COLO668 (cell line): Measurements from ENCODE around the gene C22orf15.

Experiments
- DNase-seq: peaks from one replicate; lab custom pipeline; 2025; ENCODE audit not compliant: unreplicated experiment; lab: John Stamatoyannopoulos, UW

Gene C22orf15

GRCh38 chr22:23772649-23773473, 10.1 kb downstream of the C22orf15 start, which contains the start of gene MMP11:
TSS of gene MMP11 (plus strand) at chr22:23772849. CDS start at chr22:23772871, 22 bp downstream.
- peak; percentile 85 for DNase-seq

- DNase-seq: peak; percentile 47
These were observed 10.8 kb downstream of the C22orf15 start for GRCh38 chr22:23773483-23774113.

- no peak for DNase-seq
These were observed 11.5 kb downstream of the C22orf15 start for GRCh38 chr22:23774114-23774921.

- DNase-seq: no peak
These were observed 12.2 kb downstream of the C22orf15 start for GRCh38 chr22:23774922-23775436.

DNA sequence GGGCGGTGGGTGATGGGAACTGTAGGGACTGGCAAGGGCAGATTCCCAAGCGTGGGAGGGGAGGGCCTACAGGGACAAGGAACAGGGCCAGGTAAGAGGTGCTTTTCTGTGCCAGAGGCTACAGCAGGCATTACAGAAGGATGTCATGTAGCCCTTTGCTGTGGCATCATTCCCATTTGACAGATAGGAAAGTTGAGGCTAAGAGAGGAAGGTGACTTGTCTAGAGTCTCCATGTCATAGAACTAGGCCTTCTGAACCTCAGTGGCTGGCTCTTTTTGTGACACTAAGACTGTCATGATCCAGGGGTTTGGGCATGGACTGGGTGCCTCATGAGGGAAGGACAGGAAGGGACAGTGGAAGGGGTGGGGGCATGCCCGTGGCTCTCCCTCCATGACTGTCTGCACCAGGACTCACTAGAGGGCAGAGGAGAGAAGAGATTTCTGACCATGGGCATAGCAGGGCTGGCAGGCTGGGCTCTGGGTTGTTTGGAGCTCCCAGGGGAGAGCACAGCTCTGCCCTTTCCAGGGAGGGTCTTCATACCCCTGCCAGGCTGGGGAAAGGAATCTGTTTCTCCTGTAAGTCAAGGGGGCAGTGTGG, 13.1 kb downstream of the C22orf15 start:
- no peak for DNase-seq

DNA sequence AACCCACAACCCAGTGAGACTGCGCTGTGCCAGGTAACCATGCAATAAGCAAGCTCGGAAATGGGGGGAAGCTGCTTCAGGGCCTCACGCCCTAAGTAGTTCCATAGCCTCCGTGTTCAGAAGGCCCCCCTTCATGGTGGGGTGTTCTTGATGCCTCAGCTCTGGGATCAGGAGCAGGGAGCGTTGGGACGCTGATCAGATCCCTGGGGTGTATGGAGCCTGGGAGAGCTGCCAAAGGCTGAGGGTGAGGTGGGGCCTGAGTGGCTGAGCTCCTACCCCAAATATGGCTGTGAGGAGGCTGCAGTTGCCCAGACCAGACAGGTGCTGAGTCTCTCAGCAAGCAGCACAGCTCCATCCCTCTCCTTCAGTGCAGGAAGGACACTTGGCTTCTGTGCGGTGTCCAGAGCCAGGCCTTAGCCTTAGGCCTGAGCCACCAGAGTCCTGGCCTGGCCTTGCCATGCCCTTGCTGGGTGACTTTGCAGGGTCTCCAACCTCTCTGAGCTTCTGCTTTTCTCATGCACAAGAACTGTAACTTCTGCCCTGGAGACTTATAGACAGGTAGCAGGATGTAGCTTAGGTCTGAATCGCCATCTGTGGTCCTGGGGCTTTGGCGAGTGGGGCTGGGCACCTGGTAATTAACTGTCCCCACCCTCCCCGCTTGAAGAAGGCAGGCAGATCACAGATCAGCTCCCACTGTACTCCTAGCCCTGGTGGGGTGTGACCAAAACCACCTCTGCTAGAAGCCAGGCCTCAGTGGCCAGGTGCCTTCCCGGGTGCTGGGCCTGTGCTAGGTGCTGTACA, 15.2 kb downstream of the C22orf15 start:
- no peak for DNase-seq

DNA sequence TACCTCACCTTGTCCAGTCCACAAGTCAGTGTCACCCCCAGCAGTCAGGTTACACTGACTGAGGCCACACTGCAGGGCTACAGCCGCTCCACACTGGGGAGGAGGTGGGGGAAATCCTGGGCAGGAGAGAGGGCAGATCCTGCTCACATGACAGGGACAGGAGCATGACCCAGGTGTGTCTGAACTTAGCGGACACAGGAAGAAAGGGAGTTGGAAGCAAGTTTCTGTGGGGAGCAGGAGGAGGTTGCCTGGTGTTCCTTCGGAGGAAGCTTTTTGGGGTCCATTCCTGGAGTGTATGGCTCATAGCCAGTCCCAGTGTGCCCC, 15.7 kb downstream of the C22orf15 start:
- no peak for DNase-seq

DNA sequence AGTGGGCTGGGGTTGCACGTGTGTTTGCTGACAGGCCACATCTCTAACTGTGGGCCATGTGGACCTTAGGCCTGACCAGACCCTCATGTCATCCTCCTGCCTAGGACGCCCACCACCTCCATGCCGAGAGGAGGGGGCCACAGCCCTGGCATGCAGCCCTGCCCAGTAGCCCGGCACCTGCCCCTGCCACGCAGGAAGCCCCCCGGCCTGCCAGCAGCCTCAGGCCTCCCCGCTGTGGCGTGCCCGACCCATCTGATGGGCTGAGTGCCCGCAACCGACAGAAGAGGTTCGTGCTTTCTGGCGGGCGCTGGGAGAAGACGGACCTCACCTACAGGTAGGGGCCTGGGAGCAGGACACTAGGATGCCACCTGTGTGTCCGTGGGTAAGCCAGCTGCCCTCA, 16.3 kb downstream of the C22orf15 start:
- no peak for DNase-seq

GRCh38 chr22:23779731-23780130, 16.9 kb downstream of the C22orf15 start:
- DNase-seq: no peak

DNA sequence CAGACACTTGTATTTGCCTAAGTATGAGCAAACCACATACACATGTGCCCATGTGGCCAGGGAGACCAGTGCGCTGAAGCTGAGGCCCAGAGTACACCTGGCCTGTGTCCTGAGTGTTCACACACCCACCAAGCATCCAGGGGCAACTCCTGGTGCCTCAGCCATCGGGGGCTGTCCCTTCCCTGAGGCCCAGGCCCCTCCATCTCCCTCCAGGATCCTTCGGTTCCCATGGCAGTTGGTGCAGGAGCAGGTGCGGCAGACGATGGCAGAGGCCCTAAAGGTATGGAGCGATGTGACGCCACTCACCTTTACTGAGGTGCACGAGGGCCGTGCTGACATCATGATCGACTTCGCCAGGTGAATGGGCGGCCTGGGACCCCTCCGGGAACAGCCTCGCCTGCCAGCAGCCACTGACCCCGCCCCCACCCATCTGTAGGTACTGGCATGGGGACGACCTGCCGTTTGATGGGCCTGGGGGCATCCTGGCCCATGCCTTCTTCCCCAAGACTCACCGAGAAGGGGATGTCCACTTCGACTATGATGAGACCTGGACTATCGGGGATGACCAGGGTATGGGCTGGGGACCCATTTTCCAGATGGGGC, 17.5 kb downstream of the C22orf15 start:
- no peak for DNase-seq

- no peak for DNase-seq
These were observed 18.3 kb downstream of the C22orf15 start for GRCh38 chr22:23781065-23781464.

DNA sequence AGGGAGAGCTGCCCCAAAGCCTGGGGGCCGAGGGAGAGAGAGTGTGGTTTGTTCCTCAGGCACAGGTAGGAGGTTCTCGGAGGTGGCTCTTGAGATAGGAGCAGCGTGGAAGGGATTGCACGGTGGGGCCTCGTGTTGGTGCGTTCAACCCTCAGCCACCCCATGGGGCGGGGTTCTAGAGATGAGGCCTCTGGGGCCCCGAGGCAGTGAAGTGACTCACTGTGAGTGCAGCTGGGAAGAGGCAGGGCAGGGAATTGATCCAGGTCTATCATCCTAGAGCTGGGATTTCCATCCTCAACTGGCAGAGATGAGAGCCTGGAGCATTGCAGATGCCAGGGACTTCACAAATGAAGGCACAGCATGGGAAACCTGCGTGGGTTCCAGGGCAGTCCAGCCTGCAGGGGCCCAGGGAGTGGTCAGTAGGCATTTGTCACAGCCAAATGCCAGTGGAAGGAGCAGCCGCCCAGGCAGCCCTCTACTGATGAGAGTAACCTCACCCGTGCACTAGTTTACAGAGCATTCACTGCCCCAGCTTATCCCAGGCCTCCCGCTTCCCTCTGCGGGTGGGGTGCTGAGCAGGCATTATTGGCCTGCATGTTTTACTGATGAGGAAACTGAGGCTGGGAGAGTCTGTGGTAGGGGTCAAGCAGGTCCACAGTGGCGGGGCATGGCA, 18.9 kb downstream of the C22orf15 start:
- DNase-seq: no peak

- no peak for DNase-seq
These were observed 19.5 kb downstream of the C22orf15 start for GRCh38 chr22:23782252-23782651.

GRCh38 chr22:23782703-23783102, 19.9 kb downstream of the C22orf15 start:
- no peak for DNase-seq

DNA sequence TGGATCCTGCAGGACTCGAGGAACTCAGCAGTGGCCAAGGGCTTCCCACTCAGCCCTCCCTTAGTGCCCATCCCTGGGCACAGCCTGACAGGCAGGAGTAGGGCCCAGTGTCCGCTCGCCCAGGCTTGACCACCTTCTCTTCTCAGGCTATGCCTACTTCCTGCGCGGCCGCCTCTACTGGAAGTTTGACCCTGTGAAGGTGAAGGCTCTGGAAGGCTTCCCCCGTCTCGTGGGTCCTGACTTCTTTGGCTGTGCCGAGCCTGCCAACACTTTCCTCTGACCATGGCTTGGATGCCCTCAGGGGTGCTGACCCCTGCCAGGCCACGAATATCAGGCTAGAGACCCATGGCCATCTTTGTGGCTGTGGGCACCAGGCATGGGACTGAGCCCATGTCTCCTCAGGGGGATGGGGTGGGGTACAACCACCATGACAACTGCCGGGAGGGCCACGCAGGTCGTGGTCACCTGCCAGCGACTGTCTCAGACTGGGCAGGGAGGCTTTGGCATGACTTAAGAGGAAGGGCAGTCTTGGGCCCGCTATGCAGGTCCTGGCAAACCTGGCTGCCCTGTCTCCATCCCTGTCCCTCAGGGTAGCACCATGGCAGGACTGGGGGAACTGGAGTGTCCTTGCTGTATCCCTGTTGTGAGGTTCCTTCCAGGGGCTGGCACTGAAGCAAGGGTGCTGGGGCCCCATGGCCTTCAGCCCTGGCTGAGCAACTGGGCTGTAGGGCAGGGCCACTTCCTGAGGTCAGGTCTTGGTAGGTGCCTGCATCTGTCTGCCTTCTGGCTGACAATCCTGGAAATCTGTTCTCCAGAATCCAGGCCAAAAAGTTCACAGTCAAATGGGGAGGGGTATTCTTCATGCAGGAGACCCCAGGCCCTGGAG, 20.7 kb downstream of the C22orf15 start:
- no peak for DNase-seq

DNA sequence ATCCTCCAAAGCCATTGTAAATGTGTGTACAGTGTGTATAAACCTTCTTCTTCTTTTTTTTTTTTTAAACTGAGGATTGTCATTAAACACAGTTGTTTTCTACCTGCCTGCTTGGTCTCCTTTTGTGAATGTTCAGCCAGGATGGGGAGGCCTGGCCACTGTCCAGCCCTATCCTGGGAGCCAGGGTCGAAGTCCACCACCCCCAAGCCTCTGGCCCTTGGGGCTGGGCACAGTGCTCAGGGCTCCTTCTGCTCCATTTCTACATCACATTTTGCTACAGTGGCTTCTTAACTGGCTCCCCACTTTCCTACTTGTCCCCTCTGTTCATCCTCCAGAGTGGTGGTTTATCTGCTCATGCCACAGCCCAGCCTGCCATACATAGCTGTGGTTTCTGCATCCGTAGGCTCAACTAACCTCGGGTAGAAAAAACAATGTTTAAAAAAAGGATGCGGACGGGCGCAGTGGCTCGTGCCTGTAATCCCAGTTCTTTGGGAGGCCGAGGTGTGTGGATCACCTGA, 21.5 kb downstream of the C22orf15 start:
- no peak for DNase-seq

GRCh38 chr22:23786261-23786710, 23.5 kb downstream of the C22orf15 start:
- DNase-seq: no peak
